ENCODE data around the gene ZDHHC14.

DNA sequence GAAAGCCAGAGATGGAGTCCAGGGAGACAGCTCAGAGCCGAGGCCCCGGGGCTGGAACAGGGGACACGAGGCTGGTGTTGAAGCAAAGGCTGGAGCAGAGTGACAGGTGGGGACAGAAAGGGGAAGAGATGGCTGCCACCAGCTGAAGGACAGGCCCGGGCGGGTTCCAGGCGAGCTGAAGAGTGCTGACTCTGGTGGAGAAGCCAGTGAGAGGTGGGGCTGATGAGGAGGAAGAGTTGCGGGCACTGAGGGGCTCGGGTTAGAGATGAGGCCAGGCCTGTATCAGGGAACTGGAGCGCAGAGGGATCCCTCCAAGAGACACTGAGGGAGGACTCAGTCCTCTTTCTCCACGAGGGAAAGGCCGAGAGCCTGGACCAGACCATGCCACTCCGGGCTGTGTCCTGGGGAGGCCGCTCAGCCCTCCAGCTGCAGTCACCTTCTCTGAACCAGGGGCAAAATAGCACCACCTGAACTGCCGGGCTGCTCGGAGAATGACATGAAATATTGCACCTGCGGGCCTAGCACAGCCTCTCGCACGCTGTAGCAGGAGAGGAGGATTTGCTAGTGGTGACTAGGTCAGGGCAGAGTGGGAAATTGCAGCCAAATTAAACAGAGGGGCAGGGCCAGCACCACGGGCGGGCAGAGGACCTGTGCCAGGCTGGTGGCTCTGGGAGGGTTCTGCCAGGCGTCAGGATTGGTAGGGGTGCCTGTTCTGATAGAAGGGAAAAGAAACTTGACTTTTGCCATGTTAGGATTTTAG lies 175.9 kb downstream of the ZDHHC14 start:
- TF ChIP-seq, protein P1, sequence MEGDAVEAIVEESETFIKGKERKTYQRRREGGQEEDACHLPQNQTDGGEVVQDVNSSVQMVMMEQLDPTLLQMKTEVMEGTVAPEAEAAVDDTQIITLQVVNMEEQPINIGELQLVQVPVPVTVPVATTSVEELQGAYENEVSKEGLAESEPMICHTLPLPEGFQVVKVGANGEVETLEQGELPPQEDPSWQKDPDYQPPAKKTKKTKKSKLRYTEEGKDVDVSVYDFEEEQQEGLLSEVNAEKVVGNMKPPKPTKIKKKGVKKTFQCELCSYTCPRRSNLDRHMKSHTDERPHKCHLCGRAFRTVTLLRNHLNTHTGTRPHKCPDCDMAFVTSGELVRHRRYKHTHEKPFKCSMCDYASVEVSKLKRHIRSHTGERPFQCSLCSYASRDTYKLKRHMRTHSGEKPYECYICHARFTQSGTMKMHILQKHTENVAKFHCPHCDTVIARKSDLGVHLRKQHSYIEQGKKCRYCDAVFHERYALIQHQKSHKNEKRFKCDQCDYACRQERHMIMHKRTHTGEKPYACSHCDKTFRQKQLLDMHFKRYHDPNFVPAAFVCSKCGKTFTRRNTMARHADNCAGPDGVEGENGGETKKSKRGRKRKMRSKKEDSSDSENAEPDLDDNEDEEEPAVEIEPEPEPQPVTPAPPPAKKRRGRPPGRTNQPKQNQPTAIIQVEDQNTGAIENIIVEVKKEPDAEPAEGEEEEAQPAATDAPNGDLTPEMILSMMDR (IDR thresholded peaks at IDR 0.05): no peak
- TF ChIP-seq POLR2A (IDR thresholded peaks at IDR 0.05): no peak
